Keratinocyte (primary cell): ENCODE measurements around the gene ARHGEF33. TPM values are rescaled to one million over a fixed set of nuclear protein-coding genes. Genes with fewer than 3 reads are reported as not detected.

ENCODE experiments used
- DNase-seq: peaks from one replicate; pipeline ENCODE4 v3.0.0-alpha.2; 2011; ENCODE audit warnings: low read depth, missing footprints, low spot score
- FAIRE-seq: peaks from 2 replicates; lab custom pipeline; 2011; peaks lifted over from hg19 to GRCh38; lab: Jason Lieb, UNC
- H2AFZ ChIP-seq: 2 replicates; pipeline ENCODE4 v1.6.0; 2012; ENCODE audit warnings: low read length, control low read depth, inconsistent platforms; ENCODE audit not compliant: control insufficient read depth
- H3K27ac ChIP-seq: 2 replicates; pipeline ENCODE4 v1.5.1; 2011; ENCODE audit warnings: low read length; ENCODE audit not compliant: control insufficient read depth, insufficient read depth
- H3K27me3 ChIP-seq: 3 replicates; pipeline ENCODE4 v1.6.0; 2011; ENCODE audit warnings: low read length; ENCODE audit not compliant: control insufficient read depth, insufficient read depth; ENCODE audit errors: extremely low read depth
- H3K36me3 ChIP-seq, 2 experiments: 2 replicates in 1 of 2; 3 replicates in 1 of 2; pipeline ENCODE4 v1.5.1; 2011; ENCODE audit warnings: low read length in 2 of 2, mild to moderate bottlenecking in 1 of 2; ENCODE audit not compliant: control insufficient read depth in 2 of 2, insufficient read depth in 2 of 2; ENCODE audit errors: extremely low read depth in 1 of 2
- H3K4me1 ChIP-seq: 3 replicates; pipeline ENCODE4 v1.5.1; 2011; ENCODE audit warnings: low read length; ENCODE audit not compliant: control insufficient read depth, insufficient read depth; ENCODE audit errors: extremely low read depth
- H3K4me2 ChIP-seq: 3 replicates; pipeline ENCODE4 v1.6.0; 2011; ENCODE audit warnings: low read depth, low read length; ENCODE audit not compliant: control insufficient read depth, insufficient read depth; ENCODE audit errors: extremely low read depth
- H3K4me3 ChIP-seq, 3 experiments: fragments of 200-600 bp in 1 of 3; sonication (generic) in 1 of 3; 2 replicates in 2 of 3; 3 replicates in 1 of 3; pipeline ENCODE4 v1.5.1; 2011 to 2016; ENCODE audit warnings: low read length in 3 of 3, mild to moderate bottlenecking in 3 of 3, control low read depth in 2 of 3, inconsistent platforms in 1 of 3, low read depth in 1 of 3, mixed read lengths in 1 of 3, mixed run types in 1 of 3, moderate library complexity in 1 of 3; ENCODE audit not compliant: control insufficient read depth in 2 of 3, insufficient read depth in 2 of 3; ENCODE audit errors: extremely low read depth in 1 of 3
- H3K79me2 ChIP-seq: 2 replicates; pipeline ENCODE4 v1.6.0; 2012; ENCODE audit warnings: low read length; ENCODE audit not compliant: control insufficient read depth, insufficient read depth
- H3K9ac ChIP-seq: 3 replicates; pipeline ENCODE4 v1.6.0; 2011; ENCODE audit warnings: low read length; ENCODE audit not compliant: control insufficient read depth, insufficient read depth; ENCODE audit errors: extremely low read depth
- H3K9me1 ChIP-seq: 3 replicates; pipeline ENCODE4 v1.6.0; 2011; ENCODE audit warnings: low read length; ENCODE audit not compliant: control insufficient read depth, insufficient read depth; ENCODE audit errors: extremely low read depth
- H3K9me3 ChIP-seq: 2 replicates; pipeline ENCODE4 v1.5.1; 2012; ENCODE audit warnings: low read depth, low read length; ENCODE audit not compliant: control insufficient read depth
- H4K20me1 ChIP-seq: 3 replicates; pipeline ENCODE4 v1.6.0; 2011; ENCODE audit warnings: low read length; ENCODE audit not compliant: control insufficient read depth, insufficient read depth; ENCODE audit errors: extremely low read depth
- EZH2 ChIP-seq: IDR thresholded peaks from one replicate; pipeline ENCODE4 v1.6.1; 2012; ENCODE audit warnings: inconsistent platforms, mild to moderate bottlenecking, low read length, moderate library complexity
- dilution Hi-C: fragments of 300-500 bp; cut with MboI; formaldehyde crosslinking; loops from one replicate; pipeline ENCODE4 v1.7.0; 2020; ENCODE audit warnings: low sequenced_read_pairs; ENCODE audit not compliant: extremely low pct_ligation_motif_present
- polyA plus RNA-seq, 5 experiments: library from polyadenylated mRNA; depleted of rRNA in 3 of 5; stranded (reverse) in 3 of 5; stranded (forward) in 1 of 5; unstranded in 1 of 5; fragments of >200 nt; gene quantifications; 1 replicate in 1 of 5; 2 replicates in 3 of 5; 3 replicates in 1 of 5; pipeline versions ENCODE4 v1.2.1 to v1.2.3, GENCODE V29; 2011 to 2012; ENCODE audit warnings: missing spikeins in 2 of 5, low read depth in 1 of 5, low replicate concordance in 1 of 5
- TF ChIP-seq, protein P1 (sequence below), 3 experiments: IDR thresholded peaks in 1 of 3; conservative IDR thresholded peaks in 1 of 3; optimal IDR thresholded peaks in 1 of 3; 2 replicates in 2 of 3; 3 replicates in 1 of 3; pipeline versions ENCODE3 to v1.5.1; 2011; ENCODE audit warnings: low read length in 3 of 3, mild to moderate bottlenecking in 3 of 3, moderate library complexity in 2 of 3, control low read depth in 1 of 3, inconsistent platforms in 1 of 3; ENCODE audit not compliant: insufficient read depth in 2 of 3; ENCODE audit errors: extremely low read depth in 1 of 3

ARHGEF33 gene
- polyA plus RNA-seq, 1 donor (not counting 4 experiments of a cell fraction or from before 2014, with no cell fraction given), result 0.09 TPM

DNA sequence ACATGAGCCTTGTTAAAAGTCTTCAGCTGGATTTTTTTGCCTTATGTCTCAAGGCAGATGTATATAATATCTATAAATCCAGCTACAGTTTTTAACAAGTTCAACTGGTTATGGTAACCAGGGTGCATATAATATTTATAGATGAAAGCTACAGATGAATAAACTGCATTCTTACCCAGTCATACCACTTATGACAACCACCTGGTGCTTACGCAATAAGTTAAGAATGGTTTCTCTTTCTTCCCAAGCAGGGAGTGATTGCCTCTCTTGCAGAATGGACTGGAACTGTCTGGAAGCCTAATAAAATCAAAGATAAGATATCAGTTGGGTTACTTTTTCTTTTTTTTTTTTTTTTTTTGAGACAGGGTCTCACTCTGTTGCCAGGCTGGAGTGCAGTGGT is 33.5 kb upstream of the ARHGEF33 start:
- FAIRE-seq, result no peak
- Histone ChIP-seq H3K27me3 (no peaks in the 10 kb centered on the region), H3K79me2 (no peaks in the 10 kb centered on the region), H3K4me2 (no peak overlapping the region), H3K9ac (no peak overlapping the region), H3K9me1 (no peaks in the 10 kb centered on the region), H3K4me3 (no peak overlapping the region), H2AFZ (no peak overlapping the region), H3K27ac (peak overlapping the region; percentile 25), H4K20me1 (no peaks in the 10 kb centered on the region), H3K4me1 (no peaks in the 10 kb centered on the region), H3K36me3 (peaks cover 7 to 17% of the 10 kb centered on the region in 2 experiments), H3K9me3 (no peaks in the 10 kb centered on the region)
- TF ChIP-seq, protein P1, sequence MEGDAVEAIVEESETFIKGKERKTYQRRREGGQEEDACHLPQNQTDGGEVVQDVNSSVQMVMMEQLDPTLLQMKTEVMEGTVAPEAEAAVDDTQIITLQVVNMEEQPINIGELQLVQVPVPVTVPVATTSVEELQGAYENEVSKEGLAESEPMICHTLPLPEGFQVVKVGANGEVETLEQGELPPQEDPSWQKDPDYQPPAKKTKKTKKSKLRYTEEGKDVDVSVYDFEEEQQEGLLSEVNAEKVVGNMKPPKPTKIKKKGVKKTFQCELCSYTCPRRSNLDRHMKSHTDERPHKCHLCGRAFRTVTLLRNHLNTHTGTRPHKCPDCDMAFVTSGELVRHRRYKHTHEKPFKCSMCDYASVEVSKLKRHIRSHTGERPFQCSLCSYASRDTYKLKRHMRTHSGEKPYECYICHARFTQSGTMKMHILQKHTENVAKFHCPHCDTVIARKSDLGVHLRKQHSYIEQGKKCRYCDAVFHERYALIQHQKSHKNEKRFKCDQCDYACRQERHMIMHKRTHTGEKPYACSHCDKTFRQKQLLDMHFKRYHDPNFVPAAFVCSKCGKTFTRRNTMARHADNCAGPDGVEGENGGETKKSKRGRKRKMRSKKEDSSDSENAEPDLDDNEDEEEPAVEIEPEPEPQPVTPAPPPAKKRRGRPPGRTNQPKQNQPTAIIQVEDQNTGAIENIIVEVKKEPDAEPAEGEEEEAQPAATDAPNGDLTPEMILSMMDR (optimal IDR thresholded peaks at IDR 0.05 in 1 of 3, IDR thresholded peaks at IDR 0.05 in 1 of 3, conservative IDR thresholded peaks at IDR 0.05 in 1 of 3; ENCODE audit: extremely low read depth in 1 of 3, insufficient read depth in 2 of 3, low read length in 3 of 3), result no peak
- no peak for TF ChIP-seq EZH2
- dilution Hi-C loops, result no loop called here
- DNase-seq, result no peak

DNA sequence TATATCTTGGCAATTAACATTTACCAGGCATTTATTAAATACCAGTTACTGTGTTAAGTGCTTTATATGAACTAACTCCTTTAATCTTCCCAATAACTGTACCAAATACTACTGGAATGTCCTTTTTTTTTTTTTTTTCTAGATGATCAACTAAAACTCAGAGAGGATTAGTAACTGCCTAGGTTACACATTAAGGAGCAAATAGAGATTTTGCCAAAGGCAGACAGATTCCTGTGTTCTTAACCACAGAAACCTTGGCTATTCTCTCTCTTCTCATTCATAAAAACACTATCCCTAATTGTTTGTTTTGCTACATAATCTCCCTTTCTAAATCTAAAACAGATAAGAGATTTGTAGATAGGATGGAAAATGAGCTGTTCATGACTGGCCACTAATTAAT is 27.2 kb upstream of the ARHGEF33 start:
- Histone ChIP-seq H3K27ac (no peak overlapping the region), H3K4me3 (no peak overlapping the region), H3K4me2 (no peak overlapping the region), H3K79me2 (peaks cover 2% of the 10 kb centered on the region), H2AFZ (no peak overlapping the region), H3K9me3 (no peaks in the 10 kb centered on the region), H3K9me1 (no peaks in the 10 kb centered on the region), H3K9ac (no peak overlapping the region), H3K36me3 (peaks cover 4 to 12% of the 10 kb centered on the region in 2 experiments), H3K27me3 (no peaks in the 10 kb centered on the region), H3K4me1 (peaks cover 17% of the 10 kb centered on the region), H4K20me1 (no peaks in the 10 kb centered on the region)
- FAIRE-seq (no peak), DNase-seq (no peak)
- dilution Hi-C loops, result no loop called here
- TF ChIP-seq, protein P1 (optimal IDR thresholded peaks at IDR 0.05 in 1 of 3, IDR thresholded peaks at IDR 0.05 in 1 of 3, conservative IDR thresholded peaks at IDR 0.05 in 1 of 3; ENCODE audit: extremely low read depth in 1 of 3, insufficient read depth in 2 of 3, low read length in 3 of 3), result no peak
- no peak for TF ChIP-seq EZH2
